Measurements from ENCODE around the gene TPST2.

The TPST2 gene

GRCh38 chr22:26623984-26624383, 34.1 kb upstream of the TPST2 start:
- no peaks in the 10 kb centered on the region for H3K27me3 ChIP-seq (ENCODE audit: control insufficient read depth, insufficient read depth, low read length)
- H3K9ac ChIP-seq, result no peak overlapping the region
- no peak overlapping the region for H3K4me2 ChIP-seq (ENCODE audit: low read length)
- no peaks in the 10 kb centered on the region for H3K4me1 ChIP-seq
- no peaks in the 10 kb centered on the region for H3K79me2 ChIP-seq
- no peaks in the 10 kb centered on the region for H3K9me3 ChIP-seq (ENCODE audit: control insufficient read depth, low read length)
- H3K36me3 ChIP-seq (ENCODE audit: control insufficient read depth, insufficient read depth, low read length), result no peaks in the 10 kb centered on the region
- no peak overlapping the region for H3K4me3 ChIP-seq (ENCODE audit: low read depth, low read length)
- no peak for TF ChIP-seq CTCF (IDR thresholded peaks at IDR 0.05)
- H2AFZ ChIP-seq, result no peak overlapping the region
- no peak overlapping the region for H3K27ac ChIP-seq

GRCh38 chr22:26621663-26622062, 31.7 kb upstream of the TPST2 start, which contains the start of gene CRYBA4:
Gene CRYBA4, plus strand, starts transcription at chr22:26621963. Its CDS starts 634 bp downstream, at chr22:26622597.
- Histone ChIP-seq H3K79me2 (no peaks in the 10 kb centered on the region), H3K9me3 (ENCODE audit: control insufficient read depth, low read length) (no peaks in the 10 kb centered on the region), H3K4me2 (ENCODE audit: low read length) (no peak within 1 kb of the TSS), H3K4me1 (no peaks in the 10 kb centered on the region), H3K36me3 (ENCODE audit: control insufficient read depth, insufficient read depth, low read length) (no peaks in the 10 kb centered on the region), H3K27me3 (ENCODE audit: control insufficient read depth, insufficient read depth, low read length) (no peaks in the 10 kb centered on the region), H2AFZ (no peak within 1 kb of the TSS), H3K27ac (no peak within 1 kb of the TSS), H3K4me3 (ENCODE audit: low read depth, low read length) (no peak within 1 kb of the TSS), H3K9ac (no peak within 1 kb of the TSS)
- no peak for TF ChIP-seq CTCF (IDR thresholded peaks at IDR 0.05)

GRCh38 chr22:26620197-26620596, 30.3 kb upstream of the TPST2 start:
- TF ChIP-seq CTCF (IDR thresholded peaks at IDR 0.05), result no peak

GRCh38 chr22:26619510-26619909, 29.6 kb upstream of the TPST2 start:
- Histone ChIP-seq H3K4me3 (ENCODE audit: low read depth, low read length) (no peak overlapping the region), H3K4me1 (no peaks in the 10 kb centered on the region), H2AFZ (no peak overlapping the region), H3K36me3 (ENCODE audit: control insufficient read depth, insufficient read depth, low read length) (no peaks in the 10 kb centered on the region), H3K4me2 (ENCODE audit: low read length) (no peak overlapping the region), H3K9me3 (ENCODE audit: control insufficient read depth, low read length) (no peaks in the 10 kb centered on the region), H3K27ac (no peak overlapping the region), H3K9ac (no peak overlapping the region), H3K27me3 (ENCODE audit: control insufficient read depth, insufficient read depth, low read length) (no peaks in the 10 kb centered on the region), H3K79me2 (no peaks in the 10 kb centered on the region)
- TF ChIP-seq CTCF (IDR thresholded peaks at IDR 0.05), result no peak

More at GRCh38 chr22:26620197-26620596, 30.3 kb upstream of the TPST2 start:
- no peaks in the 10 kb centered on the region for H3K4me1 ChIP-seq
- H2AFZ ChIP-seq, result no peak overlapping the region
- no peaks in the 10 kb centered on the region for H3K9me3 ChIP-seq (ENCODE audit: control insufficient read depth, low read length)
- no peak overlapping the region for H3K27ac ChIP-seq
- H3K9ac ChIP-seq, result no peak overlapping the region
- H3K4me3 ChIP-seq (ENCODE audit: low read depth, low read length), result no peak overlapping the region
- no peaks in the 10 kb centered on the region for H3K79me2 ChIP-seq
- H3K27me3 ChIP-seq (ENCODE audit: control insufficient read depth, insufficient read depth, low read length), result no peaks in the 10 kb centered on the region
- no peak overlapping the region for H3K4me2 ChIP-seq (ENCODE audit: low read length)
- H3K36me3 ChIP-seq (ENCODE audit: control insufficient read depth, insufficient read depth, low read length), result no peaks in the 10 kb centered on the region

- Histone ChIP-seq H3K4me1 (no peaks in the 10 kb centered on the region), H3K9me3 (ENCODE audit: control insufficient read depth, low read length) (no peaks in the 10 kb centered on the region), H3K27ac (no peak overlapping the region), H3K9ac (no peak overlapping the region), H3K36me3 (ENCODE audit: control insufficient read depth, insufficient read depth, low read length) (no peaks in the 10 kb centered on the region), H3K4me3 (ENCODE audit: low read depth, low read length) (no peak overlapping the region), H3K79me2 (no peaks in the 10 kb centered on the region), H2AFZ (no peak overlapping the region), H3K4me2 (ENCODE audit: low read length) (no peak overlapping the region), H3K27me3 (ENCODE audit: control insufficient read depth, insufficient read depth, low read length) (no peaks in the 10 kb centered on the region)
- no peak for TF ChIP-seq CTCF (IDR thresholded peaks at IDR 0.05)
These were observed 28.5 kb upstream of the TPST2 start for GRCh38 chr22:26618455-26618854.

All from parathyroid adenoma (tissue), 2 donors.